NB4 (cell line): ENCODE data around the gene NFYC.

Experiments used
- MYC ChIP-seq: IDR thresholded peaks from 2 replicates; pipeline ENCODE4 v1.6.1; 2011; ENCODE audit warnings: low read depth, low read length
- POLR2A ChIP-seq: IDR thresholded peaks from 2 replicates; pipeline ENCODE4 v1.6.1; 2011; ENCODE audit warnings: mild to moderate bottlenecking; ENCODE audit not compliant: insufficient read length; ENCODE audit errors: extremely low read depth
- TF ChIP-seq, protein P1 (sequence below): IDR thresholded peaks from one replicate; pipeline ENCODE4 v1.5.1; 2012; ENCODE audit warnings: low read depth, low read length
- TF ChIP-seq, protein P2 (sequence below): IDR thresholded peaks from 2 replicates; pipeline ENCODE4 v1.6.1; 2011; ENCODE audit warnings: low read depth, low read length

DNA sequence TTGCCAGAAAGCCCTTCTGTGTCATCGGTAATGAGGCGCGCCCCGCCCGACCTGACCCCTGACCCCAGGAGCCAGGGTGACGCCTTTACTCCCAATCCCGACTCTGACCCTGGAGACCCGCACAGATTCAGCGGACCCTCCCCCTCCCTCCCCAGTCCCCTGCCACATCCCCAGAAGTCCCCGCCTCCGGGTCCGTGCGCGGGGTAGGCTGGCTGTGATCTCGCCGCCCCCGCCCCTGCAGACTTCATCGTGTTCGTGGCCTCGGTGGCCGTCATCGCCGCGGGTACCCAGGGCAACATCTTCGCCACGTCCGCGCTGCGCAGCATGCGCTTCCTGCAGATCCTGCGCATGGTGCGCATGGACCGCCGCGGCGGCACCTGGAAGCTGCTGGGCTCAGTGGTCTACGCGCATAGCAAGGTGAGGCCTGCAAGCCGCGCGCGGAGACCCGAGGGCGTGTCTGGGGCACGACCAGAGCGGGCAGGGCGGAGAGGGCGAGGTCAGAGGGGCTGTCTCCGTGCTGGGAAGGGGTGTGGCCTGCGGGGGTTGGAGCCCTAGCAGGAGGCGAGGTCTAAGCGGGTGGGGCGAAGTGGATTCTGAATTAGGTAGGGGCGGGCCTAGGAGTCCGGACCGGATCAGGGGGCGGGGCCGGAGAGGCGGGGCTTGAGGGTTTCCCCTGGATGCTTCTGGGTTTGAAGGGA lies 126.9 kb downstream of the NFYC start:
- TF ChIP-seq POLR2A = no peak
- TF ChIP-seq, protein P1, sequence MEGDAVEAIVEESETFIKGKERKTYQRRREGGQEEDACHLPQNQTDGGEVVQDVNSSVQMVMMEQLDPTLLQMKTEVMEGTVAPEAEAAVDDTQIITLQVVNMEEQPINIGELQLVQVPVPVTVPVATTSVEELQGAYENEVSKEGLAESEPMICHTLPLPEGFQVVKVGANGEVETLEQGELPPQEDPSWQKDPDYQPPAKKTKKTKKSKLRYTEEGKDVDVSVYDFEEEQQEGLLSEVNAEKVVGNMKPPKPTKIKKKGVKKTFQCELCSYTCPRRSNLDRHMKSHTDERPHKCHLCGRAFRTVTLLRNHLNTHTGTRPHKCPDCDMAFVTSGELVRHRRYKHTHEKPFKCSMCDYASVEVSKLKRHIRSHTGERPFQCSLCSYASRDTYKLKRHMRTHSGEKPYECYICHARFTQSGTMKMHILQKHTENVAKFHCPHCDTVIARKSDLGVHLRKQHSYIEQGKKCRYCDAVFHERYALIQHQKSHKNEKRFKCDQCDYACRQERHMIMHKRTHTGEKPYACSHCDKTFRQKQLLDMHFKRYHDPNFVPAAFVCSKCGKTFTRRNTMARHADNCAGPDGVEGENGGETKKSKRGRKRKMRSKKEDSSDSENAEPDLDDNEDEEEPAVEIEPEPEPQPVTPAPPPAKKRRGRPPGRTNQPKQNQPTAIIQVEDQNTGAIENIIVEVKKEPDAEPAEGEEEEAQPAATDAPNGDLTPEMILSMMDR = no peak
- TF ChIP-seq MYC = no peak
- TF ChIP-seq, protein P2, sequence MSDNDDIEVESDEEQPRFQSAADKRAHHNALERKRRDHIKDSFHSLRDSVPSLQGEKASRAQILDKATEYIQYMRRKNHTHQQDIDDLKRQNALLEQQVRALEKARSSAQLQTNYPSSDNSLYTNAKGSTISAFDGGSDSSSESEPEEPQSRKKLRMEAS = no peak
